Measurements from ENCODE around the gene KSR2. TPM values are rescaled to one million over a fixed set of nuclear protein-coding genes. Genes with fewer than 3 reads are reported as not detected.

KSR2 gene
- total and polyA plus RNA-seq, 4 donors, result 0.09 to 1.8 (median 0.37) TPM

DNA sequence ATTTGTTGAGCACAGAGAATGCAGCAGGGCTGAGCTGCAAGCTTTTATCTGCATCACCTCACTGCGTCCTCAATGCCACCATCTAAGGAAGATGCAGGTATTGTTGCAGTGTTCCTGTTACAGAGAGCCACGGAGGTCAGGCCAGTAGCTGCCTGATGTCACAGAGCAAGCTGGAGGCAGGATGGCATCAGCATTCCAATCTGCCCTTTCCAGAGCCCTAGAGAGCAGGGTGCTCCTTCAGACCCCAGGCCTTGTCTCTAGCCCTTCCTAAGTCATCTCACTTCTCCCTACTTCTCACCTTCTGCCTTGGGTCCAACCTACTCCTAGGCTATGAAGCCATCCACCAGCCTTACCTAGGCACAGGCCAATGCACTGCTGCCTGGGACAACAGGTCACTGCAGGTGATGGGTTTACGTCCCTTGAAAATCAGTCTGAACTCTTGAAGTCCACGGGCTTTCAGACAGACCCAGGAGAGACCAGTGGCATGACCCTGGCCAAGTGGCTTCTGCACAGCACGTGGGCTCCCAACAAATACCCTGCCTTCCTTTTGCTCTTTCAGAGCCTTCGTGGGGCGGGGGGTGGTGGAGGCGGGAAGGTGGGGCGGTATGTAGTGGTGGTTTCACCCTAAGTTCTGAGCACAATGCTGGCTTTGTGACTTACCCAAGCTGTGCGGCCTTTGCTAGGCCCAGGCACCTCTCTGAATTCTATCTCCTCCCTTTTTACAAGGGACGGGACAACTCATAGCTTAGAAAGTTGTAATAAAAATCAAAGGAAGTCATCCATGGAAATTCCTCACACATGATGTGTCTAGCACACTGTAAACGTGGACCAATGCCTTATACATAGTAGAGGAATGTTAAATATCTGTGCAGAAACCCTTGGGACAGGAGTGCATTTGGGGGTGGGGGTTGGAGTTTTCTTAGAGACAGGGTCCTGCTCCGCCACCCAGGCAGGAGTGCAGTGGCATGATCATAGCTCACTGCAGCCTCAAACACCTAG lies 136.0 kb downstream of the KSR2 start:
- no peak overlapping the region for H3K9ac ChIP-seq (ENCODE audit: insufficient read depth in 1 of 2, low read length in 2 of 2)
- WGBS, 2 donors, result 87 to 88% methylated on average over 13 of the region's 13 CpGs
- no peak overlapping the region for H3K4me3 ChIP-seq
- no peaks in the 10 kb centered on the region for H3K36me3 ChIP-seq (ENCODE audit: control insufficient read depth in 4 of 4, insufficient read depth in 4 of 4, low read length in 4 of 4)
- no peaks in the 10 kb centered on the region for H3K4me1 ChIP-seq (ENCODE audit: control insufficient read depth in 5 of 5, insufficient read depth in 5 of 5, low read length in 5 of 5)
- H3K9me3 ChIP-seq (ENCODE audit: control insufficient read depth in 4 of 4, insufficient read depth in 3 of 4, low read length in 3 of 4), result peaks cover 0 to 11% (median 8%) of the 10 kb centered on the region in 4 donors
- DNase-seq (no peak), ATAC-seq (ENCODE audit: insufficient read depth, low FRiP score) (no peak)
- H3K27me3 ChIP-seq (ENCODE audit: control insufficient read depth in 3 of 3, insufficient read depth in 3 of 3, low read length in 2 of 3), result peaks cover 3 to 5% (median 3%) of the 10 kb centered on the region in 3 donors
- TF ChIP-seq, protein P1, sequence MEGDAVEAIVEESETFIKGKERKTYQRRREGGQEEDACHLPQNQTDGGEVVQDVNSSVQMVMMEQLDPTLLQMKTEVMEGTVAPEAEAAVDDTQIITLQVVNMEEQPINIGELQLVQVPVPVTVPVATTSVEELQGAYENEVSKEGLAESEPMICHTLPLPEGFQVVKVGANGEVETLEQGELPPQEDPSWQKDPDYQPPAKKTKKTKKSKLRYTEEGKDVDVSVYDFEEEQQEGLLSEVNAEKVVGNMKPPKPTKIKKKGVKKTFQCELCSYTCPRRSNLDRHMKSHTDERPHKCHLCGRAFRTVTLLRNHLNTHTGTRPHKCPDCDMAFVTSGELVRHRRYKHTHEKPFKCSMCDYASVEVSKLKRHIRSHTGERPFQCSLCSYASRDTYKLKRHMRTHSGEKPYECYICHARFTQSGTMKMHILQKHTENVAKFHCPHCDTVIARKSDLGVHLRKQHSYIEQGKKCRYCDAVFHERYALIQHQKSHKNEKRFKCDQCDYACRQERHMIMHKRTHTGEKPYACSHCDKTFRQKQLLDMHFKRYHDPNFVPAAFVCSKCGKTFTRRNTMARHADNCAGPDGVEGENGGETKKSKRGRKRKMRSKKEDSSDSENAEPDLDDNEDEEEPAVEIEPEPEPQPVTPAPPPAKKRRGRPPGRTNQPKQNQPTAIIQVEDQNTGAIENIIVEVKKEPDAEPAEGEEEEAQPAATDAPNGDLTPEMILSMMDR (IDR thresholded peaks at IDR 0.05; ENCODE audit: control extremely low read depth, extremely low read depth), result no peak
- H3K27ac ChIP-seq (ENCODE audit: low read depth in 1 of 2, low read length in 1 of 2), result no peak overlapping the region

DNA sequence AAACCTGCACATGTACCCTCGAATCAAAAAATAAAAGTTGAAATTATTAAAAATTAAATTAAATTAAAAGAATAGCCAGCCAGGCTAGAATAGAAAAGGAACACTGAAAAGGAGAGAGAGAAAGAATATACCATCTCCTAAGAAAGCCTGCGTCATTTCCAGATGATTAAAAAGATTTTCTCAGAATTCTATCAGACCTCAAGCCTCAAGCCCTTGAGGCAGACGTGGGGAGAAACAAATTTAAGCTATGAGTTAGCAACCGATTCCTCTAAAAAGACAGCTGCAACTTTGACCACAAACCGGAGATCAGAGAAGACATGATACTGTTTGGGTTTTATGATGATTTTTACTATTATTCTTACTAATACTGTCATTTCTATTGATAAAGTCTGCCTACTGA lies 138.3 kb downstream of the KSR2 start:
- Histone ChIP-seq H3K9ac (ENCODE audit: insufficient read depth in 1 of 2, low read length in 2 of 2) (no peak overlapping the region), H3K4me1 (ENCODE audit: control insufficient read depth in 5 of 5, insufficient read depth in 5 of 5, low read length in 5 of 5) (no peaks in the 10 kb centered on the region), H3K4me3 (no peak overlapping the region), H3K9me3 (ENCODE audit: control insufficient read depth in 4 of 4, insufficient read depth in 3 of 4, low read length in 3 of 4) (peaks cover 0 to 11% (median 8%) of the 10 kb centered on the region in 4 donors), H3K27me3 (ENCODE audit: control insufficient read depth in 3 of 3, insufficient read depth in 3 of 3, low read length in 2 of 3) (peaks cover 0 to 2% (median 0%) of the 10 kb centered on the region in 3 donors), H3K27ac (ENCODE audit: low read depth in 1 of 2, low read length in 1 of 2) (no peak overlapping the region), H3K36me3 (ENCODE audit: control insufficient read depth in 4 of 4, insufficient read depth in 4 of 4, low read length in 4 of 4) (no peaks in the 10 kb centered on the region)
- TF ChIP-seq, protein P1 (IDR thresholded peaks at IDR 0.05; ENCODE audit: control extremely low read depth, extremely low read depth), result no peak
- no peak for DNase-seq
- ATAC-seq (ENCODE audit: insufficient read depth, low FRiP score), result no peak
- WGBS, 2 donors, result 78 to 88% methylated on average over 5 of the region's 5 CpGs

DNA sequence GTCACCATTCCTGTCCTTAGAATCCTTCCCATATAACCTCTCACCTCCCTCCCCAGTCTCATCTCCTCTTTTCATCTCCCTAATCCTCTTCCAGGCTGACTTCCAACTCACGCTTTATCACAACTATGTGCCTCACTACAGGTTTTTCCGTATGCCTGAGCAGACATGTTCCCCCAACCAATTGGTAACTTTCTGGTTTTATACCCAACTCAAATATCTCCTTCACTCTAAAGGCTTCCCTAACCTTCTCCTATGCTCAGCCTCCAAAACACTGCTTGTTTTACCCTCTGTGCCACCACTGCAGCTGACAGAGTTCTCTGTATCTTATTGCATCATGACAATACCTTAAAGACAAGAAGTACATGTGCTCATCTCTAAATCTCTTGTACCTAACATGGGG lies 139.7 kb downstream of the KSR2 start:
- Histone ChIP-seq H3K36me3 (ENCODE audit: control insufficient read depth in 4 of 4, insufficient read depth in 4 of 4, low read length in 4 of 4) (no peaks in the 10 kb centered on the region), H3K27ac (ENCODE audit: low read depth in 1 of 2, low read length in 1 of 2) (no peak overlapping the region), H3K9me3 (ENCODE audit: control insufficient read depth in 4 of 4, insufficient read depth in 3 of 4, low read length in 3 of 4) (peaks cover 0 to 11% (median 8%) of the 10 kb centered on the region in 4 donors), H3K4me3 (no peak overlapping the region), H3K4me1 (ENCODE audit: control insufficient read depth in 5 of 5, insufficient read depth in 5 of 5, low read length in 5 of 5) (no peaks in the 10 kb centered on the region), H3K27me3 (ENCODE audit: control insufficient read depth in 3 of 3, insufficient read depth in 3 of 3, low read length in 2 of 3) (no peaks in the 10 kb centered on the region), H3K9ac (ENCODE audit: insufficient read depth in 1 of 2, low read length in 2 of 2) (no peak overlapping the region)
- DNase-seq (no peak), ATAC-seq (ENCODE audit: insufficient read depth, low FRiP score) (no peak)
- TF ChIP-seq, protein P1 (IDR thresholded peaks at IDR 0.05; ENCODE audit: control extremely low read depth, extremely low read depth), result no peak
- WGBS, 2 donors, result 95% methylated on average over 2 of the region's 2 CpGs
